GM10248 (cell line): ENCODE data around the gene RNF144A.

Experiments
- CTCF ChIA-PET: fragments of 300-600 bp; sonication (Branson Sonifier 250); formaldehyde crosslinking; extraction: SDS; loops from one replicate; lab custom pipeline; 2021; ENCODE audit warnings: antibody characterized with exemption; lab: Yijun Ruan, JAX
- POLR2A ChIA-PET: fragments of 350-650 bp; sonication (Branson Sonifier 250); formaldehyde crosslinking; extraction: SDS; loops from one replicate; lab custom pipeline; 2020; ENCODE audit warnings: antibody characterized with exemption; lab: Yijun Ruan, JAX
- DNase-seq: peaks from one replicate; pipeline ENCODE4 v3.0.0; 2012; ENCODE audit errors: extremely low spot score
- TF ChIP-seq, protein P1 (sequence below): IDR thresholded peaks from 2 replicates; pipeline ENCODE4 v1.5.1; 2012; ENCODE audit warnings: mild to moderate bottlenecking, low read depth; ENCODE audit errors: extremely low read depth, missing control alignments, control extremely low read depth

RNF144A gene

DNA sequence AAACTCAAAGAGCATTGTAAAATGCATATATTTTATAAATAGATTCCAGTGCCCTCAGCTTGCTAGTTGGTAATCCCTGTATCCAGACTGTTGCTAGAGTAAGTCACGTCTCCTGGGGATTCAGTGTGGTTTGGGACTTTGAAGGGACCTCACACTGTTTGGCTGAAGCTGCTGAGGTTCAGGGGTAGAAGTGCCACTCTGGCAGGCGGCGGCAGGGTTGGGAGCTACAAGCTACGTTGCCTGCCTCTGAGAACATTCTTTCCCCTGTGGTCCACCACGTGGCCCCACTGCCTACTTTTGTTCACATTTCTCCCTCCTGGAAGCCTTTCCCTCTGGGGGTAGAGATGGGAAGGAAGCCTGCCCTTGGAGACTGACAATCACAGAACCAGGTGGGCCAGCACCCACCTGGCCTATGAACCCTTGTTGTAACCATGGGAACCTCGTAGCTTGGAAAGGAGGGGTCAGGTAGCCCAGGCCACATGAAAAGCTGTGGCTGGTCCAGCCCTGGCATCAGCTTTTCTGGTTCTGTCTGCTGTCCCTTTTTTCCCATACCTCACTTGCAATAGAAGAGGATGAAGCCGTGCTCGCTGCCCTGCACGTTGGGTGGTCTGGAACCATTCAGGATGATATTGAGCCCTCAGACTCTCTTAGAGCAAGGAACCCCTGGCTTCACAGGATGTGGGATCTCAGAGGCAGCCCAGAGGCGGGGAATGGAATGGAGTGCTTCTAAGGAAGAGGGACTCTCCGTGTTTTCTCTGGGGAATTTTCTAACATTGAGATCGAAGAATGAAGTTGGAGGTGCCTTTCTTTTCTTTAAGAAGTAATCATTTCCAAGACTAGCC, 2.9 kb downstream of the RNF144A start:
- ChIA-PET CTCF (interaction anchor here (0.8 to 6.5 kb wide), 10 partner anchors 10 to 123 kb away, joined by 3 to 81 read pairs (median 9); no protein-coding TSS in a partner anchor), POLR2A (no interaction called here)
- TF ChIP-seq, protein P1, sequence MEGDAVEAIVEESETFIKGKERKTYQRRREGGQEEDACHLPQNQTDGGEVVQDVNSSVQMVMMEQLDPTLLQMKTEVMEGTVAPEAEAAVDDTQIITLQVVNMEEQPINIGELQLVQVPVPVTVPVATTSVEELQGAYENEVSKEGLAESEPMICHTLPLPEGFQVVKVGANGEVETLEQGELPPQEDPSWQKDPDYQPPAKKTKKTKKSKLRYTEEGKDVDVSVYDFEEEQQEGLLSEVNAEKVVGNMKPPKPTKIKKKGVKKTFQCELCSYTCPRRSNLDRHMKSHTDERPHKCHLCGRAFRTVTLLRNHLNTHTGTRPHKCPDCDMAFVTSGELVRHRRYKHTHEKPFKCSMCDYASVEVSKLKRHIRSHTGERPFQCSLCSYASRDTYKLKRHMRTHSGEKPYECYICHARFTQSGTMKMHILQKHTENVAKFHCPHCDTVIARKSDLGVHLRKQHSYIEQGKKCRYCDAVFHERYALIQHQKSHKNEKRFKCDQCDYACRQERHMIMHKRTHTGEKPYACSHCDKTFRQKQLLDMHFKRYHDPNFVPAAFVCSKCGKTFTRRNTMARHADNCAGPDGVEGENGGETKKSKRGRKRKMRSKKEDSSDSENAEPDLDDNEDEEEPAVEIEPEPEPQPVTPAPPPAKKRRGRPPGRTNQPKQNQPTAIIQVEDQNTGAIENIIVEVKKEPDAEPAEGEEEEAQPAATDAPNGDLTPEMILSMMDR, result no peak
- DNase-seq, result peak; percentile 9

DNA sequence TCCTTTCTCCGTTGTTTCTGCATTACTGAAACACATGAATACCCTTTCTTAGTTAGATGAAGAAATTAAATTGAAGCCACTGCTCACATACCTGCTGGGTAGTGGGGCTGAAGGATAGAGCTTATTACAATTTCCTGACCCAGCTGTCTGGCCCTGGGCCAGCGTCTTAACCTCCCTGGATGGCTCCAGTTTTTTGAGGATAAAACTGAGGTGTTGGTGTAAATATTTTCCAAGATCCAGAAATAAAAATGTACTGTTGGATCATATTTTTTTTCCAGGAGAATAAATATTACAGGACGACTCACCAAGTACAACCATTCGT, 3.5 kb downstream of the RNF144A start:
- POLR2A ChIA-PET, result no interaction called here
- TF ChIP-seq, protein P1, result no peak
- DNase-seq, result no peak
- CTCF ChIA-PET, result interaction anchor here (1.1 to 6.5 kb wide), 5 partner anchors 9 to 123 kb away, joined by 3 to 81 read pairs (median 14); no protein-coding TSS in a partner anchor

DNA sequence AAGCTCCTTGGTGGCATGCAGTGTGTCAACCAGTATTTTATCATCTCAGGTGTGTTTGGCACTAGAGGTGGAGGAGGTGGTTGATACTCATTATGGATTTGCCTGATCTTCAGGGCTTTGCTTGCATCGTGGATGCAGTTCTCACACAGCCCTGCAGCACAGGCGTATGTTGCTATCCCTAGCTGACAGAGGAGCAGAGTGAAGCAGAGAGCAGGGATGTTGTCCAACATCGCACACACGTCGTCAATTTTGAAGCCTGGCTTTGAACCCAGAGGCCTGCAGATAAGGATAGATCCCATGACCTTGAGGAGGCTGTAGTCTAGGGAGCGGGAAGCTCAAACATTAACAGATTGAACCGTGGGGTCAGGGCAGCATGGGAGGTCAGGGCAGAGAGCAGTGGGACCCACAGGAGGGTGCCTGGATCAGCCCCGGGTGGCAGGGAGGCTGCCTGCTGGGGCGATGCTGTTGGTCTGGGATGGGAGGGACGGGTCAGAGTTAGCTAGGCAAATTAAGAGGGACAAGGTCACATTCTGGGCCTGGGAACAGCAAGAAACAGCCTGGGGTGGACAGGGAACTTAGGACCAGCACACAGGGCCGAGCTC, 4.2 kb downstream of the RNF144A start:
- POLR2A ChIA-PET, result no interaction called here
- DNase-seq, result peak; percentile 10
- CTCF ChIA-PET, result interaction anchor here (0.9 to 6.5 kb wide), 7 partner anchors 9 to 122 kb away, joined by 3 to 81 read pairs (median 9); no protein-coding TSS in a partner anchor
- TF ChIP-seq, protein P1, result no peak

DNA sequence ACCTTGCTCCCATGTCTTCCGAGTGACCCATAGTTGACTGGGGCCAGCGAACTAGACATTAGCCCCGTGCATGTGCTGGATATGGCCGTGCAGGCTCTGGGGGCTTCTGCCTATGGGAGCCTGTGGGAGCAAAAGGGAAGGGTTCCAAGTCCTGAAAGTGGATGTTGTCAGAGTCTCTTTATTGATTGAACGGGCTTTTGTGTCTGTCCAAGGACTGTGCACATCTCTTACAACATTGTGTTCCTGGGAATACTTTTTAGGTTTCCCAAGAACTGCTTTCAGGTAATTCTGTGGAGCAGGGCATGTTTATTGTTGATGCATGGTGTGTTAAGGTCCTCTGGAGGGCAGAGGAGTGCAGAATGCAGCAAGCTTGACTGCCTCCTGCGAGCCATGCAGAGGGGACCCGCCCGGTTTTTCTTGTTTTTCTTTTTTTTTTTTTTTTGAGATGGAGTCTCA, 5.0 kb downstream of the RNF144A start:
- POLR2A ChIA-PET, result no interaction called here
- CTCF ChIA-PET, result interaction anchor here (0.9 to 1.8 kb wide), 2 partner anchors 10 to 24 kb away, joined by 3 to 7 read pairs; no protein-coding TSS in a partner anchor
- DNase-seq, result no peak
- TF ChIP-seq, protein P1, result no peak

DNA sequence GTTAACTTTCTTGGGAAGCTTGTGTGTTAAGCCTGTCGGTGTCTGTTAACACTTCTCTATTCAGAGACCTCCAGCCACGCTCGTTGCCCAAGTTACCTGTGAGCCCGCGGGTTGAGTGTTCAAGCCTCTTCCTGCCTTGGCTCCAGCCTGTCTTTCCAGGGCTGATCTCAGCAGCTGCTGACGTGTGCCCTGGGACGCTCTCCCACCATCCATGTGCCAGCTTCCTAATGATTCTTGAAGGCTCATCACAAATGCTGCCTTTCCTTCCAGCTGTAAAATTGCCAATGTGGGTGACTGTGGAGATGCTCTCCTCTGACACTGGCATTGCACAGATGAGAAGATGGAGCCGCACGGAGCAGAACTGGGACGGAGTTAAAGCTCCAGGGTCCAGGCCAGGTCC, 6.1 kb downstream of the RNF144A start:
- POLR2A ChIA-PET, result interaction anchor here (0.6 kb wide), 1 partner anchor 1759 kb away, joined by 8 read pairs; no protein-coding TSS in a partner anchor
- TF ChIP-seq, protein P1, result no peak
- DNase-seq, result peak; percentile 11
- CTCF ChIA-PET, result interaction anchor here (1.4 kb wide), 1 partner anchor 9 kb away, joined by 4 read pairs; no protein-coding TSS in a partner anchor
